ENCODE measurements around the gene SDHD. TPM values are rescaled to one million over a fixed set of nuclear protein-coding genes. Genes with fewer than 3 reads are reported as not detected.

Gene SDHD
- polyA plus RNA-seq, 2 of the 4 experiments (the other 2 are of a cell fraction): 86.3 to 91.5 TPM

DNA sequence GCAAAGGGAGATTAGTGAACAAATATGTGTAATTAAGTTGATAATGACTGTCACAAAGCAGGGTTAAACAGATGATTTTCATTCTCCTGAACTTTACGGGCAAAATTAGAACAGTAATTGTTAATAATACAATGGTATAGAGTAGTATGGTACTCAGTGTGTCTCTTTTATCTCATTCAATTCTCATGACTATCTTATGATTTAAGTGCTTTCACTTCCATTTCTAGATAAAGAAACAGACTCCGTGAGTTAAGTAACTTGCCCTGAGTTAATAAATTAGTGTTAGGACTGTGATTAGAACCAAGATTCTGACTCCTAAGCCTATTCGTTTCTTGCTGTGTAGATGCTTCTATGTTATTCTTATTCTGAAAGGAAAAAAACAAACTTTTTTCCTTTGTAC lies 34.9 kb upstream of the SDHD start:
- Histone ChIP-seq H3K27ac (no peak overlapping the region), H3K4me2 (no peak overlapping the region), H3K4me3 (no peak overlapping the region), H3K4me1 (no peaks in the 10 kb centered on the region), H3K9me3 (no peaks in the 10 kb centered on the region)
- TF ChIP-seq CBX8 (IDR thresholded peaks at IDR 0.05) (no peak), JUNB (IDR thresholded peaks at IDR 0.05) (no peak), CBX2 (IDR thresholded peaks at IDR 0.05; ENCODE audit: borderline replicate concordance, low read depth) (no peak), HDAC2 (IDR thresholded peaks at IDR 0.05) (no peak), ZC3H11A (IDR thresholded peaks at IDR 0.05) (no peak), ZSCAN20 (CRISPR knock-in tag; IDR thresholded peaks at IDR 0.05) (no peak), KDM1A (IDR thresholded peaks at IDR 0.05; ENCODE audit: low read depth) (no peak), CEBPB (IDR thresholded peaks at IDR 0.05) (no peak), FOSL2 (IDR thresholded peaks at IDR 0.05) (no peak), FOSL2 (CRISPR knock-in tag; IDR thresholded peaks at IDR 0.05) (no peak), ZFP36 (IDR thresholded peaks at IDR 0.05; ENCODE audit: borderline replicate concordance, partially characterized antibody) (no peak), NFE2L2 (conservative IDR thresholded peaks at IDR 0.05; ENCODE audit: low read length) (no peak), RAD21 (conservative IDR thresholded peaks at IDR 0.05 in 1 of 2, IDR thresholded peaks at IDR 0.05 in 1 of 2) (no peak), RFX5 (IDR thresholded peaks at IDR 0.05) (no peak), HEYL (CRISPR knock-in tag; IDR thresholded peaks at IDR 0.05) (no peak), TFCP2L1 (CRISPR knock-in tag; IDR thresholded peaks at IDR 0.05) (no peak)
- TF ChIP-seq, protein P1, sequence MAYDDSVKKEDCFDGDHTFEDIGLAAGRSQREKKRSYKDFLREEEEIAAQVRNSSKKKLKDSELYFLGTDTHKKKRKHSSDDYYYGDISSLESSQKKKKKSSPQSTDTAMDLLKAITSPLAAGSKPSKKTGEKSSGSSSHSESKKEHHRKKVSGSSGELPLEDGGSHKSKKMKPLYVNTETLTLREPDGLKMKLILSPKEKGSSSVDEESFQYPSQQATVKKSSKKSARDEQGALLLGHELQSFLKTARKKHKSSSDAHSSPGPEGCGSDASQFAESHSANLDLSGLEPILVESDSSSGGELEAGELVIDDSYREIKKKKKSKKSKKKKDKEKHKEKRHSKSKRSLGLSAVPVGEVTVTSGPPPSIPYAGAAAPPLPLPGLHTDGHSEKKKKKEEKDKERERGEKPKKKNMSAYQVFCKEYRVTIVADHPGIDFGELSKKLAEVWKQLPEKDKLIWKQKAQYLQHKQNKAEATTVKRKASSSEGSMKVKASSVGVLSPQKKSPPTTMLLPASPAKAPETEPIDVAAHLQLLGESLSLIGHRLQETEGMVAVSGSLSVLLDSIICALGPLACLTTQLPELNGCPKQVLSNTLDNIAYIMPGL (CRISPR knock-in tag; IDR thresholded peaks at IDR 0.05; ENCODE audit: borderline replicate concordance): no peak
- TF ChIP-seq, protein P2, sequence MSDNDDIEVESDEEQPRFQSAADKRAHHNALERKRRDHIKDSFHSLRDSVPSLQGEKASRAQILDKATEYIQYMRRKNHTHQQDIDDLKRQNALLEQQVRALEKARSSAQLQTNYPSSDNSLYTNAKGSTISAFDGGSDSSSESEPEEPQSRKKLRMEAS (IDR thresholded peaks at IDR 0.05): no peak
- TF ChIP-seq, protein P3, sequence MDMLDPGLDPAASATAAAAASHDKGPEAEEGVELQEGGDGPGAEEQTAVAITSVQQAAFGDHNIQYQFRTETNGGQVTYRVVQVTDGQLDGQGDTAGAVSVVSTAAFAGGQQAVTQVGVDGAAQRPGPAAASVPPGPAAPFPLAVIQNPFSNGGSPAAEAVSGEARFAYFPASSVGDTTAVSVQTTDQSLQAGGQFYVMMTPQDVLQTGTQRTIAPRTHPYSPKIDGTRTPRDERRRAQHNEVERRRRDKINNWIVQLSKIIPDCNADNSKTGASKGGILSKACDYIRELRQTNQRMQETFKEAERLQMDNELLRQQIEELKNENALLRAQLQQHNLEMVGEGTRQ (IDR thresholded peaks at IDR 0.05): no peak
- TF ChIP-seq, protein P4, sequence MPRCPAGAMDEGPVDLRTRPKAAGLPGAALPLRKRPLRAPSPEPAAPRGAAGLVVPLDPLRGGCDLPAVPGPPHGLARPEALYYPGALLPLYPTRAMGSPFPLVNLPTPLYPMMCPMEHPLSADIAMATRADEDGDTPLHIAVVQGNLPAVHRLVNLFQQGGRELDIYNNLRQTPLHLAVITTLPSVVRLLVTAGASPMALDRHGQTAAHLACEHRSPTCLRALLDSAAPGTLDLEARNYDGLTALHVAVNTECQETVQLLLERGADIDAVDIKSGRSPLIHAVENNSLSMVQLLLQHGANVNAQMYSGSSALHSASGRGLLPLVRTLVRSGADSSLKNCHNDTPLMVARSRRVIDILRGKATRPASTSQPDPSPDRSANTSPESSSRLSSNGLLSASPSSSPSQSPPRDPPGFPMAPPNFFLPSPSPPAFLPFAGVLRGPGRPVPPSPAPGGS (IDR thresholded peaks at IDR 0.05): no peak
- ChIA-PET POLR2A (no interaction called here), CTCF (no interaction called here)
- no peak for ATAC-seq
- no peak for DNase-seq (ENCODE audit: low read depth in 1 of 2, low spot score in 1 of 2)
- WGBS (ENCODE audit: missing lambda C conversion rate): 96% methylated on average over 3 of the region's 3 CpGs
- FAIRE-seq: no peak

DNA sequence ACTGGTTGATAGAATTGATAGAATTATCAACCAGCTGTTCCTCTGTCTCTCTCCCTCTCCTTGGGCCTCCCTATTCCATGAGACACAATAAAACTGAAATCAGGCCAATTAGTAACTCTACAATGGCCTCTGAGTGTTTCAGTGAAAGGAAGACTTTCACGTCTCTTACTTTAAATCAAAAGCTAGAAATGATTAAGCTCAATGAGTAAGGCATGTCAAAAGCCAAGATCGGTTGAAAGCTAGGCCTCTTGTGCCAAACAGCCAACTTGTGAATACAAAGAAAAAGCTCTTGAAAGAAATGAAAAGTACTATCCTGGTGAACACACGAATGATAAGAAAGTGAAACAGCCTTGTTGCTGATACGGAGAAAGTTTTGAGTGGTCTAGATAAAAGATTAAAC lies 29.5 kb upstream of the SDHD start:
- FAIRE-seq: no peak
- no peak overlapping the region for H3K27ac ChIP-seq
- POLR2A ChIA-PET: no interaction called here
- no peak for ATAC-seq
- H3K4me3 ChIP-seq: no peak overlapping the region
- TF ChIP-seq POLR2AphosphoS2 (conservative IDR thresholded peaks at IDR 0.05; ENCODE audit: low read length) (no peak), CHD2 (IDR thresholded peaks at IDR 0.05; ENCODE audit: low read length, partially characterized antibody) (no peak), FOXS1 (CRISPR knock-in tag; IDR thresholded peaks at IDR 0.05) (no peak)
- TF ChIP-seq, protein P1 (CRISPR knock-in tag; IDR thresholded peaks at IDR 0.05; ENCODE audit: borderline replicate concordance): no peak
- TF ChIP-seq, protein P2 (IDR thresholded peaks at IDR 0.05): no peak
- TF ChIP-seq, protein P5, sequence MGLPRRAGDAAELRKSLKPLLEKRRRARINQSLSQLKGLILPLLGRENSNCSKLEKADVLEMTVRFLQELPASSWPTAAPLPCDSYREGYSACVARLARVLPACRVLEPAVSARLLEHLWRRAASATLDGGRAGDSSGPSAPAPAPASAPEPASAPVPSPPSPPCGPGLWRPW (IDR thresholded peaks at IDR 0.05): no peak
- no peaks in the 10 kb centered on the region for H3K9me3 ChIP-seq
- CTCF ChIA-PET: no interaction called here
- no peak overlapping the region for H3K4me2 ChIP-seq
- 88% methylated on average over 4 of the region's 4 CpGs for WGBS (ENCODE audit: missing lambda C conversion rate)
- no peaks in the 10 kb centered on the region for H3K4me1 ChIP-seq
- DNase-seq (ENCODE audit: low read depth in 1 of 2, low spot score in 1 of 2): no peak
